ENCODE measurements around the gene ZNF584. TPM values are rescaled to one million over a fixed set of nuclear protein-coding genes. Genes with fewer than 3 reads are reported as not detected.

The ZNF584 gene
- total RNA-seq, 2 experiments from 2014 or later: 9.8 to 10.4 TPM

DNA sequence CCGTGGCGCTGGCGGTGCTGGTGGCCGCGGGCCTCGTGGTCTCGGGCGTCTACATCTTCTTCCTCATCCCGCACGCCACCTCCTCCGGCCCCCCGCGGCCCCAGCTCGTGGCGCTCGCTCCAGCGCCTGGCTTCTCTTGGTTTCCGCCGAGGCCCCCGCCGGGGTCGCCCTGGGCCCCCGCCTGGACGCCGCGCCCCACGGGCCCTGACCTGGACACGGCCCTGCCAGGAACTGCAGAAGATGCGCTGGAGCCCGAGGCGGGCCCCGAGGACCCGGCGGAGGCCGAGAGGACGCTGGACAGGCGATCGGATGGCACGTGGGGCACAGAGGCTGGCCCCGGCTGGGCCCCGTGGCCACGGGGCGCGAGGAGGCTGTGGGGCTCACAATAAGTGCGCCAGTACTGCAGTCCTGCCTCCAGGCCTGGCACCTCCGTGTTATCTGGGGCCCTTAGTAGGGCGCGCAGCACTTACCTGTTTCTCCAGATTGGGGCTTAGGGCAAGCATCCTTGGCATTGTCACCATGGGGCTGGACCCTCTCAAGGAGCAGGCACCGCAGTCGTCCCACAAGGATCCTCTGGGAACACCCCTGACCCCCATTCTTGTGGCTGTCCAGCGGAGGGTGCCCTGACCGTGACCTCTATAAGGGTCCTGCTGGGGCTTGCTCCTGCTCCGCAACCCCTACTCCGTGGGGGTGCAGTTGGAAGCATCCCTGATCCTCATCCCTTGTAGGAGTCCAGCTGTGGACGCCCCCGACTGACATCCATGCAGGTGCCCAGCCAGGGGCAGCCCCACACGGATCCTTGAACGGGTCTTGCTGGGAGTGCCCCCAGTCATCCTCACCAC is 11.5 kb upstream of the ZNF584 start:
- Histone ChIP-seq H3K4me2 (ENCODE audit: low read length) (no peak overlapping the region), H4K20me1 (ENCODE audit: insufficient read depth, low read length) (peaks cover 3% of the 10 kb centered on the region; the same call in 1 of the 2 replicates), H3K27ac (ENCODE audit: low read depth, low read length, poor library complexity, severe bottlenecking) (no peak overlapping the region), H3K9me2 (ENCODE audit: insufficient read depth, low read length) (no peaks in the 10 kb centered on the region), H3K9me3 (ENCODE audit: low read length) (no peaks in the 10 kb centered on the region), H3K79me2 (ENCODE audit: insufficient read depth, low read depth, low read length) (0 out of 2 replicates have a peak, but pooled peaks cover 1% of the 10 kb centered on the region), H3K4me3 (ENCODE audit: low read depth, low read length, poor library complexity, severe bottlenecking) (no peak overlapping the region), H3K36me3 (ENCODE audit: insufficient read depth, low read length) (peaks cover 52% of the 10 kb centered on the region), H2AFZ (ENCODE audit: low read length) (no peak overlapping the region), H3K4me1 (ENCODE audit: insufficient read depth, low read length, poor library complexity, severe bottlenecking) (peaks cover 6% of the 10 kb centered on the region)
- no TSS peak for BruUV-seq (replicated peaks)
- ChIA-PET POLR2A (no interaction called here), CTCF (ENCODE audit: unreplicated experiment) (no interaction called here)
- no peak for DNase-seq (ENCODE audit: low spot score)
- intact Hi-C loops (cut with micrococcal nuclease; ENCODE audit: unreplicated experiment): no loop called here
- TF ChIP-seq CTCF (conservative IDR thresholded peaks at IDR 0.05; ENCODE audit: low read length) (no peak), EZH2phosphoT487 (IDR thresholded peaks at IDR 0.05; ENCODE audit: borderline replicate concordance, low read depth, low read length) (no peak)

- Histone ChIP-seq H4K20me1 (ENCODE audit: insufficient read depth, low read length) (peaks cover 3% of the 10 kb centered on the region; the same call in 1 of the 2 replicates), H3K27ac (ENCODE audit: low read depth, low read length, poor library complexity, severe bottlenecking) (no peak overlapping the region), H2AFZ (ENCODE audit: low read length) (no peak overlapping the region), H3K36me3 (ENCODE audit: insufficient read depth, low read length) (peaks cover 45% of the 10 kb centered on the region), H3K4me3 (ENCODE audit: low read depth, low read length, poor library complexity, severe bottlenecking) (no peak overlapping the region), H3K79me2 (ENCODE audit: insufficient read depth, low read depth, low read length) (no peaks in the 10 kb centered on the region), H3K9me3 (ENCODE audit: low read length) (no peaks in the 10 kb centered on the region), H3K4me2 (ENCODE audit: low read length) (no peak overlapping the region), H3K9me2 (ENCODE audit: insufficient read depth, low read length) (no peaks in the 10 kb centered on the region), H3K4me1 (ENCODE audit: insufficient read depth, low read length, poor library complexity, severe bottlenecking) (peaks cover 12% of the 10 kb centered on the region)
- DNase-seq (ENCODE audit: low spot score): no peak
- no peak for TF ChIP-seq CTCF (conservative IDR thresholded peaks at IDR 0.05; ENCODE audit: low read length)
- TF ChIP-seq EZH2phosphoT487 (IDR thresholded peaks at IDR 0.05; ENCODE audit: borderline replicate concordance, low read depth, low read length): no peak
- ChIA-PET CTCF (ENCODE audit: unreplicated experiment) (no interaction called here), POLR2A (no interaction called here)
- intact Hi-C loops (cut with micrococcal nuclease; ENCODE audit: unreplicated experiment): no loop called here
- BruUV-seq (replicated peaks): no TSS peak
These were observed 10.9 kb upstream of the ZNF584 start for GRCh38 chr19:58397533-58398037.

DNA sequence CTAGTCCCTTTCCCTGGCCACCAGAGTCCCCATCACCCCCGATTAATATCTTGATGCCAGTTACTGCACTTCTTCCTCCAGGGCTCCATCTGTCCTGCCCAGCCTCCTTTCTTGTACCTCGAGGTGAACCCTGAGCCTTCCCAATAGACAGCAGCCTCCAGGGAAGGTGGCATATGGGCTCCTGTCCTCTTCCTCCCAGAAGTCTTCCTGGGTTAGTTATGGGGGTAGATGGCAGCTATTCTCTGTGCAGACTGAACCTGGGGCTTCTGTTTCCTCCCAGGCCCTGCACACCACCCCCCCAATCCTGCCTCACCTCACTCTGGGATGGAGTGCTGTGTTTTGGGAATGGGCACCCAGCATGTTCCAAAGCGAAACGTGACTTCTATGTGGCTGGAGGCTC is 10.4 kb upstream of the ZNF584 start:
- no peak overlapping the region for H3K4me2 ChIP-seq (ENCODE audit: low read length)
- CTCF ChIA-PET (ENCODE audit: unreplicated experiment): no interaction called here
- POLR2A ChIA-PET: no interaction called here
- no TSS peak for BruUV-seq (replicated peaks)
- H3K9me2 ChIP-seq (ENCODE audit: insufficient read depth, low read length): no peaks in the 10 kb centered on the region
- H3K27ac ChIP-seq (ENCODE audit: low read depth, low read length, poor library complexity, severe bottlenecking): no peak overlapping the region
- no peaks in the 10 kb centered on the region for H3K9me3 ChIP-seq (ENCODE audit: low read length)
- no peaks in the 10 kb centered on the region for H3K79me2 ChIP-seq (ENCODE audit: insufficient read depth, low read depth, low read length)
- no peak for DNase-seq (ENCODE audit: low spot score)
- H3K4me3 ChIP-seq (ENCODE audit: low read depth, low read length, poor library complexity, severe bottlenecking): no peak overlapping the region
- no peak overlapping the region for H2AFZ ChIP-seq (ENCODE audit: low read length)
- H3K36me3 ChIP-seq (ENCODE audit: insufficient read depth, low read length): peaks cover 40% of the 10 kb centered on the region
- H3K4me1 ChIP-seq (ENCODE audit: insufficient read depth, low read length, poor library complexity, severe bottlenecking): peaks cover 12% of the 10 kb centered on the region
- intact Hi-C loops (cut with micrococcal nuclease; ENCODE audit: unreplicated experiment): no loop called here
- H4K20me1 ChIP-seq (ENCODE audit: insufficient read depth, low read length): peaks cover 3% of the 10 kb centered on the region; the same call in 1 of the 2 replicates
- TF ChIP-seq EZH2phosphoT487 (IDR thresholded peaks at IDR 0.05; ENCODE audit: borderline replicate concordance, low read depth, low read length) (no peak), CTCF (conservative IDR thresholded peaks at IDR 0.05; ENCODE audit: low read length) (no peak)

All from OCI-LY7 (cell line).